ENCODE results near the gene HERC2.

- TF ChIP-seq CTCF (IDR thresholded peaks at IDR 0.05): no peak
- TF ChIP-seq YY1 (IDR thresholded peaks at IDR 0.05; ENCODE audit: low read depth): no peak
- no peak for TF ChIP-seq EP300 (IDR thresholded peaks at IDR 0.05; ENCODE audit: borderline replicate concordance in 1 of 2, low read depth in 1 of 2, low read length in 1 of 2)
- TF ChIP-seq TAF1 (IDR thresholded peaks at IDR 0.05; ENCODE audit: borderline replicate concordance, low read depth, low read length): no peak
Observed at GRCh38 chr15:28228096-28228495, 93.9 kb downstream of the HERC2 start.

Measured in SK-N-SH (cell line).